Mammary epithelial cell (primary cell): ENCODE data around the gene GPR6.

ENCODE experiments used
- EZH2 ChIP-seq: IDR thresholded peaks from 2 replicates; pipeline ENCODE4 v1.6.1; 2012; ENCODE audit warnings: low read length, inconsistent platforms, borderline replicate concordance
- TF ChIP-seq, protein P1 (sequence below), 2 donors: IDR thresholded peaks in 1 of 2; conservative IDR thresholded peaks in 1 of 2; 2 replicates each; pipeline ENCODE4 v1.5.1; 2011 to 2012; ENCODE audit warnings: inconsistent platforms in 2 of 2, low read length in 2 of 2, mild to moderate bottlenecking in 2 of 2, control low read depth in 1 of 2, low read depth in 1 of 2; ENCODE audit not compliant: insufficient read depth in 1 of 2; ENCODE audit errors: extremely low read depth in 1 of 2

DNA sequence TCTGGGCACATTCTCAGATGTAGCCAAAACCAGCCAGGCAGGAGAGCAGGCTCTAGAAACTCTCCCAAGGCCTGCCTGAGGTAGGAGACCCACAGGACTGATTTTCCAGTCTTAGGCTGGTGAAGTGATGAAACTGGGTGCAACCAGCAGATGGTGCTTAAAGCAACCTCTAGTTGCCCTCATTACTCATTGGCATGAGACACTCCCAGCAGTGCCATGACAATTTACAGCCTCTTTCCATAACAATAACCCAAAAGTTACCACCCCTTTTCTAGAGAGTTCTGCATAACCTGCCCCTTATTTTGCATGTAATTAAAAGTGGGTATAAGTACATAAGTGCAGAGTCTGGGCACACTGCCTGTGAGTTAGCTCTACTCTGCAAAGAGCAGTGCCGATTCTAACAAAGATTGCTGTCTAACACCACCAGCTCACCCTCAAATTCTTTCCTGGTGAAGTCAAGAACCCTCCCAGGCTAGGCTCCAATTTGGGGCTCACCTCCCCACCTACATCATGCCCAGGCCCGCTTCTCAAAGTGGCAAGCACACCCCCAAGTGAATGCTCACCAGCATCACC lies 14.4 kb upstream of the GPR6 start:
- TF ChIP-seq, protein P1, sequence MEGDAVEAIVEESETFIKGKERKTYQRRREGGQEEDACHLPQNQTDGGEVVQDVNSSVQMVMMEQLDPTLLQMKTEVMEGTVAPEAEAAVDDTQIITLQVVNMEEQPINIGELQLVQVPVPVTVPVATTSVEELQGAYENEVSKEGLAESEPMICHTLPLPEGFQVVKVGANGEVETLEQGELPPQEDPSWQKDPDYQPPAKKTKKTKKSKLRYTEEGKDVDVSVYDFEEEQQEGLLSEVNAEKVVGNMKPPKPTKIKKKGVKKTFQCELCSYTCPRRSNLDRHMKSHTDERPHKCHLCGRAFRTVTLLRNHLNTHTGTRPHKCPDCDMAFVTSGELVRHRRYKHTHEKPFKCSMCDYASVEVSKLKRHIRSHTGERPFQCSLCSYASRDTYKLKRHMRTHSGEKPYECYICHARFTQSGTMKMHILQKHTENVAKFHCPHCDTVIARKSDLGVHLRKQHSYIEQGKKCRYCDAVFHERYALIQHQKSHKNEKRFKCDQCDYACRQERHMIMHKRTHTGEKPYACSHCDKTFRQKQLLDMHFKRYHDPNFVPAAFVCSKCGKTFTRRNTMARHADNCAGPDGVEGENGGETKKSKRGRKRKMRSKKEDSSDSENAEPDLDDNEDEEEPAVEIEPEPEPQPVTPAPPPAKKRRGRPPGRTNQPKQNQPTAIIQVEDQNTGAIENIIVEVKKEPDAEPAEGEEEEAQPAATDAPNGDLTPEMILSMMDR (conservative IDR thresholded peaks at IDR 0.05 in 1 of 2, IDR thresholded peaks at IDR 0.05 in 1 of 2; ENCODE audit: extremely low read depth in 1 of 2, insufficient read depth in 1 of 2, low read depth in 1 of 2, low read length in 2 of 2), result no peak
- no peak for TF ChIP-seq EZH2
